ENCODE measurements around the gene PKD2L1. TPM values are rescaled to one million over a fixed set of nuclear protein-coding genes. Genes with fewer than 3 reads are reported as not detected.

The PKD2L1 gene
- total RNA-seq, 4 donors from 2014 or later: 0.42 TPM; not detected in 3

DNA sequence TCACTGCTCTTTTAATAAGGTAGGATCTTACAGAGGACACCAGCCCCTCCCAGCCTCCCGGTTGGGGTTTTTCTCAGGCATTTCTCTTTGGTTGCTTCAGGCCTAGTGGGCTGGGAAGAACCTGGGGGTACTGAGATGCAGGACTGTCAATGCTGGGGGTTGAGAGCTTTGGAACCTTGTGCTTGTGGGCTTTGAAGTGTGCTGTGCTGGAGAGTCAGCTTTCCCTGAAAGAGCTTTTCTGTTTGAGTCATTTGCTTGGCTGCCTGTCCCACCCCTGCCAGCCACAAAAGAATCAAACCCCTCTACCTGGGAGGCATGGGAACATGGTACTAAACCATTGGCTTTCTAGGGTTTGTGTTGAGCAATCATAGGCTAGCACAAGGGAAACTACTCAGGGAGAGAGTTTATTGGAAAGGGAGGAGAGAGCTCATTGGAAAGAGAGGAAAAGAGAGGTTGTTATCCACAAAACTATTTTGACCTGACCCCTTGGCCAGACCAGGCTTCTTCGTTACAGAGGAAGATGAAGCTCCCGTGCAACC lies 18.4 kb upstream of the PKD2L1 start:
- H3K36me3 ChIP-seq: peaks cover 0 to 26% (median 0%) of the 10 kb centered on the region in 3 donors
- TF ChIP-seq POLR2A (IDR thresholded peaks at IDR 0.05): no peak
- TF ChIP-seq EP300 (IDR thresholded peaks at IDR 0.05): no peak
- TF ChIP-seq CTCF (IDR thresholded peaks at IDR 0.05): no peak
- peak overlapping the region in 3 of 4 donors; percentile 60 to 91 (median 68) for H3K4me3 ChIP-seq
- H3K4me1 ChIP-seq: peaks cover 0 to 63% (median 4%) of the 10 kb centered on the region in 4 donors
- no peaks in the 10 kb centered on the region for H3K9me3 ChIP-seq
- DNase-seq (ENCODE audit: low spot score in 2 of 2): no peak
- WGBS, 2 donors: 43 to 52% methylated on average over 3 of the region's 3 CpGs
- H3K27ac ChIP-seq: peak overlapping the region in 3 of 4 donors; percentile 38 to 96 (median 92)
- peaks cover 0 to 4% of the 10 kb centered on the region in 2 donors for H3K27me3 ChIP-seq

DNA sequence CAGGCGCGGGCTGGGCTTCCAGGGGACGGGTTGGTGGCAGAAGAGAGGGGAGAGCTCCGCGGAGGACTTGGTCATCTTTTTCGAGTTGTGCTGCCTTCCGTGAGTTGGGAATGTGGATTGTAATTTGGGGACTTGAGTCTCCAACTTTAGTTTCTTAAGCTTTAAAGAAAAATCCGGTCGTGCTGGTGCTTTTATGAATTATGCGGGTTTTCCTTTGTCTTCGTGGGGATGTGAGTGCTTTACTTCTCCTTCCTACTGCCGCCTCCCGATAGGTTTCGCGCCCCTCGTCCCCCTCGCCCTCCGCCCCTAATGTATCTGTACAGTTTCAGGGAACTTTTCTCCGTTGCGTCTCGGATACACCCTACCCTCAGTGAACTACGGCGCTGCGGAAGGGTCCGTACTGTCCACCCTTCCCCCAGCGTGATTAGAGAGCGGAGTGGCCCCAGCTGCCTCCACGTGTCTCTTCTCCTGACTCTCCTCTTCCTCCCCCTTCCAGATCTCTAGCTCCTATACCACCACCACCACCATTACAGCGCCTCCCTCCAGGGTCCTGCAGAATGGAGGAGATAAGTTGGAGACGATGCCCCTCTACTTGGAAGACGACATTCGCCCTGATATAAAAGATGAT lies 17.7 kb upstream of the PKD2L1 start:
- Histone ChIP-seq H3K4me1 (peaks cover 0 to 63% (median 4%) of the 10 kb centered on the region in 4 donors), H3K9me3 (no peaks in the 10 kb centered on the region), H3K27ac (peak overlapping the region; percentile 76 to 96 (median 93)), H3K36me3 (peaks cover 0 to 18% (median 0%) of the 10 kb centered on the region in 3 donors), H3K27me3 (peaks cover 0 to 4% of the 10 kb centered on the region in 2 donors), H3K4me3 (peak overlapping the region; percentile 60 to 91 (median 74))
- DNase-seq (ENCODE audit: low spot score in 2 of 2): no peak
- TF ChIP-seq EP300 (IDR thresholded peaks at IDR 0.05) (no peak), POLR2A (IDR thresholded peaks at IDR 0.05) (no peak), CTCF (IDR thresholded peaks at IDR 0.05) (no peak)
- 10 to 11% methylated on average over 32 of the region's 32 CpGs for WGBS, 2 donors

- peak; percentile 74 to 82 for TF ChIP-seq POLR2A (IDR thresholded peaks at IDR 0.05)
- peak in 1 of 5 experiments; percentile 35 for TF ChIP-seq CTCF (IDR thresholded peaks at IDR 0.05)
- TF ChIP-seq EP300 (IDR thresholded peaks at IDR 0.05): peak; percentile 33 to 89
- Histone ChIP-seq H3K36me3 (peaks cover 0 to 11% (median 0%) of the 10 kb centered on the region in 3 donors), H3K9me3 (no peaks in the 10 kb centered on the region), H3K4me1 (peaks cover 0 to 67% (median 5%) of the 10 kb centered on the region in 4 donors), H3K27me3 (peaks cover 0 to 4% of the 10 kb centered on the region in 2 donors), H3K27ac (peak within 1 kb of the TSS; percentile 76 to 96 (median 93)), H3K4me3 (peak within 1 kb of the TSS; percentile 60 to 91 (median 74))
- peak; percentile 48 to 60 for DNase-seq (ENCODE audit: low spot score in 2 of 2)
- 0% methylated on average over 24 to 38 of the region's 73 CpGs for whole genome bisulfite sequencing, 2 donors
These were observed 16.9 kb upstream of the PKD2L1 start, which contains the start of gene SCD for GRCh38 chr10:100346765-100347567. SCD (plus strand) TSS chr10:100347233; CDS start chr10:100347505, 272 bp downstream.

DNA sequence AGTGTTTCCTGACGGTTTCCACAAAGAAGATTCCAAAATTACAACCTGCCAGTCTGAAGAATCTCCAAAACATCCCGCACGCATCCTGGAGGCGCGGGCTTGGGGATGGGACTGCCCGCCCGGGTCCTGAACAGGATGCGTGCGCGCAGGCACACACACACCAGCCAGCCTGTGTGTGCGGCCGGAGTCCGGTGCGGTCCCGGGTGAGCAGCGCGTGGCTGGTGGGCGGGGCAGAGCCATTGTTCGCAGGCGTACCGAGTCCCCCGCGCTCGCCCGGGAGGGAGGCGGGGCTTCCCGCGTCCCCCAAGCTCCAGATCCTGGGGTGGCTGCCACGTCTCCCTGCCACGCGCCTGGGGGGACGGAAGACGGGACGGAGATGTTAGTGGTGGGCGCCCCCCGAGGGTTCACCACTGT lies 16.3 kb upstream of the PKD2L1 start:
- Histone ChIP-seq H3K27me3 (peaks cover 0 to 4% of the 10 kb centered on the region in 2 donors), H3K9me3 (no peaks in the 10 kb centered on the region), H3K4me1 (peaks cover 0 to 67% (median 11%) of the 10 kb centered on the region in 4 donors), H3K36me3 (peaks cover 0 to 8% (median 0%) of the 10 kb centered on the region in 3 donors), H3K27ac (peak overlapping the region; percentile 76 to 96 (median 93)), H3K4me3 (peak overlapping the region; percentile 60 to 91 (median 74))
- 0 to 4% methylated on average over 12 to 26 of the region's 36 CpGs for WGBS, 2 donors
- peak in 1 of 2 donors; percentile 31 for DNase-seq (ENCODE audit: low spot score in 2 of 2)
- no peak for TF ChIP-seq POLR2A (IDR thresholded peaks at IDR 0.05)
- TF ChIP-seq EP300 (IDR thresholded peaks at IDR 0.05): peak in 1 of 2 donors; percentile 27
- no peak for TF ChIP-seq CTCF (IDR thresholded peaks at IDR 0.05)
